HG03064 (cell line): ENCODE data around the gene LRRC49.
"Not testable (repeated sequence)": the region's sequence is repeated elsewhere in the genome, so short reads cannot be mapped to it uniquely, and the experiment has no call there.

Experiments
- ATAC-seq: cut with Tn5 transposase; IDR thresholded peaks from one replicate; pipeline ENCODE4 v1.9.1; 2021; ENCODE audit warnings: low read depth; ENCODE audit not compliant: unreplicated experiment

Gene LRRC49

DNA sequence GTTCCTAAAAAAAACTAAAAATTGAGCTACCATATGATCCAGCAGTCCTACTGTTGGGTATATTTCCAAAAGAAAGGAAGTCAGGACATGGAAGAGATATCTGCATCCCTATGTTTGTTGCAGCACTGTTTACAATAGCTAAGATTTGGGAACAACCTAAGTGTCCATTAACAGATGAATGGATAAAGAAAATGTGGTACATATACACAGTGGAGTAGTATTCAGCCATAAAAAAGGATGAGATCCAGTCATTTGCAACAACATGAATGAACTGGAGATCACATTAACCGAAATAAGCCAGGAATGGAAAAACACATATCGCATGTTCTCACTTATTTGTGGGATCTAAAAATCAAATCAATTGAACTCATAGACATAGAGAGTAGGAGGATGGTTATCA lies 29.5 kb downstream of the LRRC49 start:
- no peak for ATAC-seq

DNA sequence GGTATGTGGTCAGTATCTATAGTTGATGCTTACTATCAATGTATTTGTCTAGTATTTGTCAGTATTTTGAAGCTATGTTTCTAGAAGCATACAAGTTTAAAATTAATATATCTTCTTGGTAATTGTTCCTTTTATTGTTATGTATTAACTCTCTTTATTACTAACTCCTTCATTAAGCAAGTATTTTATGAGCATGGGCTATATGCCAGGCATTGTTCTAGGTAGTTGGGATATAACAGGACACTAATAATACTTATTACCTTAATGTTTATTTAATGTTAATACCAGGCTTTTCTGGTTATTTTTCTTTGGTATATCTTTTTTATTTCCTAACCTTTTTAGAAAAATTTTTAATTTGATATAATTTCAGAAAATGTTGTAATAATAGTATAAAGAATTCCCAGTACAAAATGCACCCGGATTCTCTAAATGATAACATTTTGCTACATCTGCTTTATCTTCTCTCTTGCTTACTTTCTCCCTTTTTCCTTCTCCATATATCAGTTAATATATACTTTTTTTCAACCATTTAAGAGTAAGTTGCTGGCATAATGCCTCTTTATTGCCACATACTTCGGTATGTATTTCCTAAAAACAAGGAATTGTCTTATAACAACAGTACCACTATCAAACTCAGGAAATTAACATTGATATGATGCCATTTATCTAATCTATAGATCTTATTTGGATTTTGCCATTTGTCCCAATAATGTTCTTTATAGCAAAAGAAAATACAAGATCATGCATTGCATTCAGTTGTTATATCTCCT lies 30.9 kb downstream of the LRRC49 start:
- ATAC-seq, result no peak

DNA sequence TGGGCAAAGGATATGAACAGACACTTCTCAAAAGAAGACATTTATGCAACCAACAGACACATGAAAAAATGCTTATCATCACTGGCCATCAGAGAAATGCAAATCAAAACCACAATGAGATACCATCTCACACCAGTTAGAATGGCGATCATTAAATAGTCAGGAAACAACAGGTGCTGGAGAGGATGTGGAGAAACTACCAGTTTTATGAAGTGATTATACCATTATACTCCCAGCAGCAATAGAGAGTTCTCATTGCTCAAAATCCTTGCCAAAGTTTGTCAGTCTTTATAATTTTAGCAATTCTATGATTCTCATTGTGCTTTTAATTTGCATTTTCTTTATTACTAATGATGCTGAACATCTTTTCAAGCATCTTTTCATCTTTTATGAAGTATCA lies 34.3 kb downstream of the LRRC49 start:
- not testable (repeated sequence) for ATAC-seq

DNA sequence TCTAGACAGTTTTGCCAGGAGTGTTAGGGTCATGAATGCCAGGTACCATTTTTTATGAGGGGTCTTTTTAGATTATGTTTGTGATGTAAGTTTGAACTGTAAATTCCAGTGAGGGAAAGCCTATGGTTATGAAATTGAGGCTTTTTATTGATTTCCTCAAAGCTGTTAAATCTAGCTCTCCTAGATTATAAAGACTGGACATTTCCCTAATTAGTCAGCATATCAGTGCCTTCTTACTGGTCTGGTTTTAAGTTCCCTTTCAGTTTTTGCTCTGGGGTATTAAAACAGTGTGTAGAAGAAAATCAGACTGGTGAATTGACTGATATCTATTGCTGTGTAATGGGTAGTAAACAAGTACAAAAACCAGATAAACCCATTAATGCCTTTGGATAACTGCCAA lies 39.2 kb downstream of the LRRC49 start:
- no peak for ATAC-seq

DNA sequence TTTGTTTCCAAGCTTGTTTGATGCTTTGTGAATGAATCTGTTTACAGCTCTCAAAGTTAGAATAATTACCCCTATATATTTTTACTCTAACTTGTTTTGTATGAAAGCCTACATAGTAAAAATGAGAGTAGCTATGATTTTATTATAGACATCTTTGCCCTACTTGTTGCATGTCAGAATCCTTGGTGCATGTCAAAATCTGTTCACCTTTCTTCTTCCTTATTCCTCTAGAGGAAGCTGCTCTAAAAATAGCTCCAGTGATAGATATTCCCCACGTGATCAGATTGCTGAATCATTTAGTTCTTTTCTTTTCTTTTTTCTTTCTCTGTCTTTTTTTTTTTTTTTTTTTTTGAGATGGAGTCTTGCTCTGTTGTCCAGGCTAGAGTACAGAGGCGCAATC lies 39.8 kb downstream of the LRRC49 start:
- ATAC-seq, result no peak

DNA sequence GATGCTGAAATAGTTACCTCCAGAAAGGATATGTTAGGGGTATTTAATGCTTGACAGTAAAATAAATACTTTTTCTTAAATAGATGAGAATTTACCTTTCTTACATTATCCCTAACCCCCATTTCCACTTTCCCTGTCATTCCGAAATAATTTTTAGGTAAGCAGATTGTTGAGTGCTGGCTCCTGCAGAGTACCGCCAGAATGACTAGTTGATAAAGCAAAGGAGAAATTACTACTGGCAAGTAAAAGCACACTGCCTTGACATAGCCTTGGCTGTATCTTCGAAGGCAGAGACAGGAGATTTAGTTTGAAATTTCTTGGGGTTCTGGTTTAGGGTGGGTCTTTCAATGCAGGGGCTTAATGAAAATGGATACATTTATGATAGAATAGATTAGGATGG lies 40.8 kb downstream of the LRRC49 start:
- no peak for ATAC-seq

DNA sequence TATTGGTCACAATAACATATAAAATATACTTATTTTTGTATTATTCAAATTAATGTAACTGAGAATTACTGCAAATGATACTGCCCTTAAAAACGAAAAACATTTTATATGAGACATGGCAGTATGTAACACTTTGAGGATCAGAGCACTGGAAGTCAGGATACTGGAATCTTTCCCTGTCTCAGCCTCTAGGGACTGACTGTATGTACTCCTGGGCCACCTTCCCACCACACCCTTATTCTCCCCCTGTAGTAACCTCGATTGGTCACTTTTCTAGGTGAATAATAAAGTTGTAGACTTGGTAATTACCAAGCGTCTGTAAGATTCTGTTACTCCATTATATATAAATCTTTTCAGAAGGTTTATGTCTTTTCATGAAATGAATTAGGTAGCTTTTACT lies 43.0 kb downstream of the LRRC49 start:
- ATAC-seq, result no peak

DNA sequence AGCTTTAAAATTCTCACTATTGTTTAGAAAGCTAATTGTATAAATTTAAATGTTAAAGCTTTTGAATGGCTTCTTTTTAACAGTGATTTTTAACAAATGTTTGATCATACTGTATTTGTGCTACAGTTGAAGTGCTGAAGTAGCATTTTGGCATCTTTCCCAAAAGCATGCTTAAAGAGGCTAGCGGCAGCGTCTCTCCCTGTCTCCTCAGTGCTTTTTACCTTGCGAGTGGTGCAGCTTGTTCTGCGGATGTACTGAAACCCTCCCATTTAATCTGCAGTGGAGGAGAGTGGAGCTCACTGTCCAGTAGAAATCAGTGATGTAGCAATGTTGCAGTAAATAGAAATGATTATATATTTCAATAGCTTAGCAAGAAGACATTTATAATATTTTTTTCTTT lies 43.7 kb downstream of the LRRC49 start:
- no peak for ATAC-seq

DNA sequence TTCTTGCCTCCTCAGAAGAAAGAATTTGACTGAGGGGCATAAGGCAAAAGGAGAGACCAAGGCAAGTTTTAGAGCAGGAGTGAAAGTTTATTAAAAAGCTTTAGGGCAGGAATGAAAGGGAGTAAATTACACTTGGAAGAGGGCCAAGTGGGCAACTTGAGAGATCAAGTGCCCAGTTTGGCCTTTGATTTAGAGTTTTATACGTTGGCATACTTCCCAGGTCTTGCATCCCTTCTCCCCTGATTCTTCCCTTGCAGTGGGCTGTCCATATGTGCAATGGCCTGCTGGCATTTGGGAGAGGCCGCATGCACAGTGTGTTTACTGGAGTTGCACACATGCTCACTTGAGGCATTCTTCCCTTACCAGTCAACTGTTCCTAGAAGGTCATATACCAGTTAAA lies 50.7 kb downstream of the LRRC49 start:
- ATAC-seq, result not testable (repeated sequence)

DNA sequence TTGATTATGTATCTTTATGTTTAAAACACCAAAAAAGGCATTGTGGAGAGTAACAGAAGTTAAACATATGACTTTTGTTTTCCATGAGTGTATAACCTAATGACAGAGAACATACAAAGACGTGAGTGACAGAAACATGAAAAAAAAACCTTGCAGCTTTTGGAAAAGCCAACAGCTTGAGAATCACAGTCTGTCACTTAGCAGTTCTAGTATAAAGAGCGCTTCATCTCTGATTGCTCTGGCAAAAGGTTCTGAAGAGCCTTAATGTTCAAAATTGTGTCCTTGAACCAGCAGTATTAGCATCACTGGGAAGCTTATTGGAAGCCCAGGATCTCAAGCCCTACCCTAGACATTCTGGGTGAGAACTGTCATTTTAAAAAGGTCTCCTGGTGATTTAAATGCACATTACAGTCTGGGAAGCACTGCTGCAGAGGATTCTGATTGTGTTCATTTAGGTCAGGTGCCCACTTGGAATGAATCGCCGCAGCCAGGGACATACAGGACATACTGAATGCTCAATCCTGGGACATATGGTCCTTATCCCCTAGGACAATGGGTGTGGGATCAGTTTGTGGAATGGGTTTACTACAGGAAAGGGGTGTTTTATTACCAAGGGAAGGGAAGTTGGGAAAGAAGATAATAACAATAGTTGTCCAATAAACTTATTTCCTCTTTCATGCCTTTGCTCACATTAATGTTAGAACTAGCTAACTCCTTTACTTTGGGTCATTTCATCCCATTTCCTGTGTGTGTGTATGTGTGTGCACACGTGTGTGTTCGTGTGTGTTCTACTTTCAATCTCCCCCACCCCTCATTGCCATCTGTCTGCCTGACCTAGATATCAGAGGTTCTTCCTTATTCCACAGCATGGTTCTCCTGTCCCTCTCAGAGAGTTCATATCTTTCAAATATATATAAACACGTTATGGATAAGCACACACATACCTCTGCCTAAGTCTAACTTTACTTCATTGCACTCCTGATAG lies 55.0 kb downstream of the LRRC49 start:
- ATAC-seq, result no peak

DNA sequence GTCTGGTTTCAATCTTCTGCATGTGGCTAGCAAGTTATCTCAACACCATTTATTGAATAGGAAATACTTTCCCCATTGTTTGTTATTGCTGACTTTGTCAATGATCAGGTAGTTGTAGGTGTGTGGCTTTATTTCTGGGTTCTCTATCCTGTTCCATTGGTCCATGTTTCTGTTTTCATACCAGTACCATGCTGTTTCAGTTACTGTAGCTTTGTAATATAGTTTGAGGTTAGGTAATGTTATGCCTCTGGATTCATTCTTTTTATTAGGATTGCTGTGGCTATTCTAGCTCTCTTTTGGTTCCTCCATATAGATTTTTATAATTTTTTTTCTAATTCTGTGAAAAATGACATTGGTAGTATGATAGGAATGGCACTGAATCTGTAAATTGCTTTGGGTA lies 58.3 kb downstream of the LRRC49 start:
- no peak for ATAC-seq

DNA sequence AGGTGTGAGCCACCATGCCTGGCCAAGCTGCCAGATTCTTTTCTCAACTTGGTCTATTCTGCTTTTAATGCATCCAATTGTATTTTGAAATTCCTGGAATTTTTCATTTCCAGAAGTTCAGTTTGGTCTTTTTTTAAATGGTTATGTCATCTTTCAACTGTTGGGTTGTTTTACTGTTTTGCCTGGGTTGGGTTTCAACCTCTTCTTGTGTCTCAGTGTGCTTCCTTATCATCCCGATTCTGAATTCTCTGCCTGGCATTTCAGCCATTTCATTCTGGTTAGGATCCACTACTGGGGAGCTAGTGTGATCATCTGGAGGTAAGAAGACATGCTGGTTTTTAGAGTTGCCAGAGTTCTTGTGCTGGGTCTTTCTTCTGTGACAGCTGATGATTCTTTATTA lies 61.5 kb downstream of the LRRC49 start:
- no peak for ATAC-seq

DNA sequence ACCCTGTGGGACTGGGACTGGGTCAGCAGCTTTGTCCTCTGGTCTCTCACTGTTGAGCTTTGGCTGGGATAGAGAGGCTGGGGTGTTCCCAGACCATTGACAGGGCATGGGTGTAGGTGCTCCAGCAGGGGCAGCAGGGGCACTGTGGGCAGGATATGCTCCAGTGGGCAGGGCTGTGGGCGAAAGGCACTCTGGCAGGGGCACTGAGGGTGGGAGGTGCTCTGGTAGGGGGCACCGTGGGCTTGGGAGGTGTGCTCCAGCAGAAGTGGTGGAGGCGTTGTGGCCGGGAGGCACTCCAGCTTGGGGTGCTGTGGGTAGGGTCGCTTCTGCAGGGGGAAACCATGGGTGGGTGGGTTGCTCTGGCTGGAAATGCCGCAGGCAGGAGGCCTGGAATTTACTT lies 62.1 kb downstream of the LRRC49 start:
- ATAC-seq, result no peak

DNA sequence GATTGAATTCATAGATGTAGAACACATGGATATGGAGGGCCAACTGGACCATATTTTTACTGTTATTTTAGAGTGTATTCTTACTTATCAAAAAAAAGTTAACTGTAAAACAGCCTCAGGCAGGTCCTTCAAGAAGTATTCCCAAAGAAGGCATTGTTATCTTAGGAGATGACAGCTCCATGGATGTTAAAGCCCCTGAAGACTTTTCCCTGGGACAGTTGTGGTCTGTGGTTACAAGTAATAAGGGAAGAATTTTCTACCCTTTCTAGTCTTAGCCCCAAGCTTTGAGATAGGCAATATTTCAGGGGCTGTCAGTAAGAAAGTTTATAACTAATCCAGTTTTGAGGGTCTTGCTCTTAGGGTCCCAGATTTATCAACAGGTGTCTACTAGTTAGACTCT lies 62.5 kb downstream of the LRRC49 start:
- no peak for ATAC-seq

DNA sequence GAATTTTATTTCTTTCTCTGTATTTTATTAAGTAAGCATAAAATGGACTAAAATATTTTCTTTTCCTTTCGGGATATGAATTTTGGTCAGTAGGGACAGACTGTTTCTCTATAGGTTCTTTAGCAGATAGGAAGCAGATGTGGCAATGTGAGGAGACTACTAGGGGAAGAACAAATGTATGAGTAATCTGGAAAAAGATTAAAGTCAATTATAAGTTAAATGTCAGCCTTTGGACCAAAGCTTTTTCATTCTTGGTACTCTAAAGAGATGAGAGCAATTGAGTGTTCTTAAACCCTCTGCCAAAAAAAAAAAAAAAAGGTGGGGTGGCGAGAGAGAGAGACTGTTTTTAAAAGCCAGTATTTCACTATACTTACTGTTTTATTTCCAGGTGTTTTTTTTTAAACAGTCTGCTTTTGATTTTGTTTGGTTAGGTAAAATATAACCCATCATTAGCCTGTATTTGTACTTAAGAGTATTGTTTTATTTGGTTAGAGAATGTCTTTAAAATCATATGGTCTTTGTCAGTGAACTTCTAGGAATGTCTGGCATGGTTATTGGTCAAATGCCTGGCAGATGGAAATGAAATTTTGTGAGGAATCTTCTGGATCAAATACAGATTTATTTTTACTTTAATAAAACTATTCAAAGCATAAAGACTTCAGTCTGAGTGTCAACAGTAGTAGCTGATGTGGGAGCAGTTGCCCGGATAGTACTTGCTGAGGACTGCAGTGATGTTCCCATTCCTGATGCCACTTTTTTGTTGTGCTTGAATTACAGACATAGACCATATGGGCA lies 63.8 kb downstream of the LRRC49 start:
- no peak for ATAC-seq

DNA sequence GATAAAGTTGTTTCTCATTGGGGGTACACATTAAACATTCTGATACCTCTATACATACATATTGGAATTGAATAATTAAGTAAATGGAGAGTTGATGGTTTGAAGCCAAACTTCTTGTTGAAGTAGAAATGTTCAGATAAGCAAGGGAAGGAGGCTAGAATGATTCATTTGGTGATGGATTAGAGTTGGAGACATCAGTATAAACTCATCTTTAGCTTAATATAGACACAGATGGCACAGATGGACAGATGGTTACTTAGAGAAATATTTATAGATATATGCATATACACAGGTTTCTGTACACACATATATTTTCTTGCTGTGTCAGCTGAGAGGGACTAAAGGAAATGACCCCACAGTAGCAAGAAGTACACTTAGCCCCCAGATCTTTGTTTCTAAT lies 69.5 kb downstream of the LRRC49 start:
- no peak for ATAC-seq

DNA sequence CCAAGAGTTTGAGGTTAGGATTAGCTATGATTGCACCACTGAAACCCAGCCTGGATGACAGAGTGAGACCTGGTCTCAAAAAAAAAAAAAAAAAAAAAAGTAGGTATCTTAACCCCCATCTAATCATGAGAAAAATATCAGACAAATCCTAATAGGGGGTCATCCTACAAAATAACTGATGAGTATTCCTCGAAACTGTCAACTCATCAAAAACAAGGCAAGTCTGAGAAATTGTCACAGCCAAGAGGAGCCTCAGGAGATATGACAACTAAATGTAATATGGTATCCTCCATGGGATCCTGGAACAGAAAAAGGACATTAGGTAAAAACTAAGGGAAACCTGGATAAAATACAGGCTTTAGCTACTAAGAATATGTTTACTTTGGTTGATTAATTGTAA lies 70.6 kb downstream of the LRRC49 start:
- ATAC-seq, result no peak

DNA sequence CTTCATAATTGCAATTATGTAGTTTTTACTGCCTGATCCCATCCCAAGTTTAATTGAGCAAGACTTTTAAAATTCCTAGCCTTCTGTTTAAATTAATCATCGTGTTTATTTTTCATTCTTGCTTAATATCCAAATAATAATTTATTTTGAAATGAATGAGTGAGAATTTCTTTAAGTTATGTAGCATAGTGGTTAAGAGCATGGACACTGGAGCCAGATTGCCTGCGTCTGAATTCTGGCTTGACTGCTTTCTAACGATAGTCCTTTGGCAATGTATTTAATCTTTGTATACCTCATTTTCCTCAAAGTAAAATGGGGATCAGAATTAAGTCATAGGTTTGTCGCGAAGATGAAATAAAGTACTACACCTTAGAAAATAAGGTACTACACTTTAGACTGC lies 71.4 kb downstream of the LRRC49 start:
- no peak for ATAC-seq

DNA sequence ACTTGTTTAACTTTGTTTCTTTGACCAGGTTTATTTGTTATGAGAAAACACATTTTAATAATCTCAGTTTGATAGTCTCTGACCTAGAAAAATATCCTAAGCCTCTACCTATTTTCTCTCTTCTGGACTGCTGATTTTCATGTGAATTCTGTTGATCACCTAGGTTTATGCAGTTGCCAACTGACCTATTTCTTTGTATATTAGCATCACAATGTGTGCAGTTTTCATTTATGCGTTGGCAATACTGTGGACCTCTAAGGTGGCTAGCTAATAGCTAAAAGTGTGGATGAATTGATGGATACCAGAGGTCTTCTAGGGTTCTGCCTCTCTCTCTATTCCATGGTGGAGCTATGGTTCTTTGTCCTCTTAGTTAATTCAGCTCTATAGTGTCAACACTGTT lies 72.1 kb downstream of the LRRC49 start:
- ATAC-seq, result no peak

DNA sequence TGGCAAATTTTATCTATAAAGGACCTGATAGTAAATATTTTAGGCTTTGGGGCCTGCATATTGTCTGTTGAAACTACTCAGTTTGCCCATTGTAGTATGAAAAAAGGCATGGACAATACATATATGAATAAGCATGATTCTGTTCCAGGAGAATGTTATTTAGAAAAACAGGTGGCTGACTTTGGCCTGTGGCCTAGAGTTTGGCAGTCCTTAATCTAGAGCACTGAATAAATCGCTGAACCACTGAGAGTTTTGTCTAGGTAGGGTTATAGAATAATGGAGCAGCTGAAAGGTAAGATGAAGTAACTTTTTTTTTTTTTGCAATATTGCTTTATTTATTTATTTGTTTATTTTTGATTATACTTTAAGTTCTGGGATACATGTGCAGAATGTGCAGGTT lies 75.0 kb downstream of the LRRC49 start:
- ATAC-seq, result no peak
